ENCODE measurements around the gene KCND3.

- TF ChIP-seq CTCF (conservative IDR thresholded peaks at IDR 0.05) (no peak), ZFX (IDR thresholded peaks at IDR 0.05) (no peak)
Observed at GRCh38 chr1:111938536-111938935, 50.9 kb downstream of the KCND3 start.
